GM19035 (cell line): ENCODE measurements around the gene PIBF1.

Experiments
- ATAC-seq: cut with Tn5 transposase; IDR thresholded peaks from one replicate; pipeline ENCODE4 v1.9.1; 2021; ENCODE audit not compliant: unreplicated experiment

Gene PIBF1

DNA sequence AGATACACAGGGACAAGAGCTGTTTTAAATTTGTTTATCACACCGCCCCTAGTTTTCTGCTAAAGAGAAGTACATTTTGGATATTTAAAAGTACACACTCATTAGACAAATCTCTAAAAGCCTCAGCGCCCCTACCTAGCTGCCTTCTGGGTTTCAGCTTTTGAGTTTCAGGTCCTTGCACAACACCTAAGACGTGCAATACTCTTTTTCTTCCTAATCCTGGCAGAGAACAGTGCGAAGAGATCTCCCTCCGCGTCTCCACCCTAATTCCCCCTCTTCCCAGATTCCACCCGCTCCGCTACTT is 276.5 kb downstream of the PIBF1 start:
- peak; percentile 16 for ATAC-seq

DNA sequence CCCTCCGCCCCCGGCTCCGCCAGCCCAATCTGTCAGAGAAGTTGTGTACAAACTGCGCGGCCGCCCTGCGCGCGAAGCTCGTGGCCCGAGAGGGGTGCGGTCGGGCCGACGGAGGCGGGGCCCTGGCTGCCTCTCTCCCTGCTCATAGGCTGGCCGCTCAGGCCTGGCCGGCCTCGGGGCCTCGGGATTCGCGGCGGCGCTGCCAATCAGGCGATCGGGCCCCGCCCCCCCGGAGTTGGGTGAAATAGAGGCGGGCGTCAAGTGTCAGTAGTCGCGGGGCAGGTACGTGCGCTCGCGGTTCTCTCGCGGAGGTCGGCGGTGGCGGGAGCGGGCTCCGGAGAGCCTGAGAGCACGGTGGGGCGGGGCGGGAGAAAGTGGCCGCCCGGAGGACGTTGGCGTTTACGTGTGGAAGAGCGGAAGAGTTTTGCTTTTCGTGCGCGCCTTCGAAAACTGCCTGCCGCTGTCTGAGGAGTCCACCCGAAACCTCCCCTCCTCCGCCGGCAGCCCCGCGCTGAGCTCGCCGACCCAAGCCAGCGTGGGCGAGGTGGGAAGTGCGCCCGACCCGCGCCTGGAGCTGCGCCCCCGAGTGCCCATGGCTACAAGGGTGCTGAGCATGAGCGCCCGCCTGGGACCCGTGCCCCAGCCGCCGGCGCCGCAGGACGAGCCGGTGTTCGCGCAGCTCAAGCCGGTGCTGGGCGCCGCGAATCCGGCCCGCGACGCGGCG is 277.0 kb downstream of the PIBF1 start, which contains the start of gene KLF5:
KLF5 (plus strand) TSS at position 270 of the 724 bp plus-strand sequence; CDS start at position 593, 323 bp downstream.
- ATAC-seq = peak; percentile 97

- peak; percentile 36 for ATAC-seq
These were observed 277.7 kb downstream of the PIBF1 start for GRCh38 chr13:73059460-73060250.

DNA sequence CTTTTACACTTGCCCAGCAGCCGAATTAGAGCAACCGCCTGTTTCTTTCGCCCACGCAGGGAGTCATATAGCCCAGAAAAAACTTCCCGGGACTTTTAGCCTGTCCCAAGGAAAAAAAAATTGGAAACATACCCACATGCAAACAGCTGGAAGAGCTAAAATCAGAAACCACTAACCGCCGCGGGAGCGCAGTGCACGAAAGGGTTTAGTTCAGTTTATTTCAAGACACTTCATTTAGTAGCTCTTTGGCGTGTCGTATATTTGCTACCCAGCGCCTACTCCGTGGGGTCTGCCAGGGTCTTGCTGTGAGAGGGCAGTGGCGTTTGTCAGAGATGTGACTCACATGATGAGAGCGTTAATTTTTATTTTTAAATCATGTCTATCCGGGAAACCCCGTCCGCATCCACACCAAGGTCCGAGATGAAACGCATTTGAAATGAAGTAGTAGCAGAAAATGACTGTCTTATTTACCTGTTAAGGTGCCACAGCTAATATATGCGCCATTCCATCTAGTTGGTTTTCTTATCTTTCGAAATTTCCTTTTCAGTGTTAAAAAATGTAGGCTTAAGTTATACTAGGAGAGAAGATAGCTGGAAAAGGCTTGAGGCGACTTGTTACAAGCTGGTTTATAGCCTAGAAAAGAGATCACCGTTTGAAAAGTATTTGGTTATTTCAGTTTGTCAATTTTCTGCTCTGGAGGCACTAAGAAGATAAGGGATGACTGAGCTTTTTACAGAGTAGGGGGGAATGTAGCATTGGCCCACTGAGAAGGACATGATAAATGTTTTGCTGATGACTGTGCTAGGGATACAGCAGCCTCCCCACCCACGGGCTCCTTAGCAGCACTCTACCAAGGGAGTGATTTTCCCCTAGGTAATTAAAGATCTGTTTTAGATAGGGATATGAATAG is 278.6 kb downstream of the PIBF1 start:
- ATAC-seq = no peak

- no peak for ATAC-seq
These were observed 279.5 kb downstream of the PIBF1 start for GRCh38 chr13:73061473-73061872.

- no peak for ATAC-seq
These were observed 279.9 kb downstream of the PIBF1 start for GRCh38 chr13:73061876-73062275.

DNA sequence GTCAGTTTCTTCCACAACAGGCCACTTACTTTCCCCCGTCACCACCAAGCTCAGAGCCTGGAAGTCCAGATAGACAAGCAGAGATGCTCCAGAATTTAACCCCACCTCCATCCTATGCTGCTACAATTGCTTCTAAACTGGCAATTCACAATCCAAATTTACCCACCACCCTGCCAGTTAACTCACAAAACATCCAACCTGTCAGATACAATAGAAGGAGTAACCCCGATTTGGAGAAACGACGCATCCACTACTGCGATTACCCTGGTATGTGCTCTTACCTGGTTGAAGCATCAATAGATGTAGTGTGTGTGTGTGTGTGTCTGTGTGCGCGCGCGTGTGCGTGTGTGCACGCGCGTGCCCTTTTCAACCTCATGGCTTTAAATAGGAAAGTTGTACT is 280.5 kb downstream of the PIBF1 start:
- no peak for ATAC-seq

DNA sequence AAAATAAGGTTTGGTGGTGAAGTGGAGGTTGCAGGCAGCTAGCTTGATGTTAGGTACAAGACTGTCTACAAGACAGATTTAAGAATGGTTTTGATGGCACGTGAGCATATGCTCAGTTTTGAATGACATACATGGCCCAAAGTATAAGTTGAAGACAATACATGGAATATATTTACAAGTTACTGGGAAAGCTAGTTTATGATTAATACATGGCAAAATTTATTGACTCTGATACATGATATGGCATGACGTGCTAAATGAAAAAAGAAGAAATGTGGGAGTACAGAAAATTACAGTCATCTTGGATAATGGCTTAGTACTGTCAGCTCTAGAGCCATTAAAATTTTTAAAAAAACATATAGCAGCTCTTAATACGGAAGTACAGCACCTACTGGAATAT is 281.2 kb downstream of the PIBF1 start:
- ATAC-seq = no peak

- no peak for ATAC-seq
These were observed 283.1 kb downstream of the PIBF1 start for GRCh38 chr13:73065036-73065435.

- no peak for ATAC-seq
These were observed 283.9 kb downstream of the PIBF1 start for GRCh38 chr13:73065665-73066340.
